ENCODE measurements around the gene LRP8.

LRP8 gene

GRCh38 chr1:53328009-53328461, at the start of gene LRP8:
LRP8 (minus strand) TSS chr1:53328070; CDS start chr1:53327912, 158 bp downstream.
- DNase-seq: peak; percentile 85

- DNase-seq: no peak
Measured at GRCh38 chr1:53377438-53377841, 49.6 kb upstream of the LRP8 start.

GRCh38 chr1:53376742-53377437, 49.0 kb upstream of the LRP8 start:
- DNase-seq: no peak

- DNase-seq: no peak
Measured at GRCh38 chr1:53376041-53376461, 48.2 kb upstream of the LRP8 start.

- no peak for DNase-seq
Measured at GRCh38 chr1:53375440-53375839, 47.6 kb upstream of the LRP8 start.

- DNase-seq: no peak
Measured at GRCh38 chr1:53373246-53373645, 45.4 kb upstream of the LRP8 start.

- no peak for DNase-seq
Measured at GRCh38 chr1:53372501-53372951, 44.7 kb upstream of the LRP8 start.

GRCh38 chr1:53371851-53372250, 44.0 kb upstream of the LRP8 start:
- no peak for DNase-seq

- DNase-seq: no peak
Measured at GRCh38 chr1:53371121-53371666, 43.3 kb upstream of the LRP8 start.

- no peak for DNase-seq
Measured at GRCh38 chr1:53370369-53370961, 42.6 kb upstream of the LRP8 start.

- no peak for DNase-seq
Measured at GRCh38 chr1:53369761-53370160, 41.9 kb upstream of the LRP8 start.

- peak; percentile 40 for DNase-seq
Measured at GRCh38 chr1:53369034-53369750, 41.3 kb upstream of the LRP8 start.

- peak; percentile 41 for DNase-seq
Measured at GRCh38 chr1:53368314-53369033, 40.6 kb upstream of the LRP8 start.

- DNase-seq: peak; percentile 81
Measured at GRCh38 chr1:53367503-53368313, 39.8 kb upstream of the LRP8 start.

- no peak for DNase-seq
Measured at GRCh38 chr1:53366901-53367502, 39.1 kb upstream of the LRP8 start.

GRCh38 chr1:53365437-53366063, 37.7 kb upstream of the LRP8 start:
- DNase-seq: no peak

- no peak for DNase-seq
Measured at GRCh38 chr1:53362851-53363642, 35.2 kb upstream of the LRP8 start.

GRCh38 chr1:53362270-53362669, 34.4 kb upstream of the LRP8 start:
- no peak for DNase-seq

- DNase-seq: no peak
Measured at GRCh38 chr1:53361541-53361961, 33.7 kb upstream of the LRP8 start.

- DNase-seq: no peak
Measured at GRCh38 chr1:53359934-53360276, 32.0 kb upstream of the LRP8 start.
